WTC11 (cell line): ENCODE data around the gene DGKG. TPM values are rescaled to one million over a fixed set of nuclear protein-coding genes. Genes with fewer than 3 reads are reported as not detected.

Experiments used
- ATAC-seq: fragments of 200-7000 bp; cut with Tn5 transposase; 2 replicates; pipeline ENCODE4 v1.10.0; 2021; ENCODE audit warnings: mild to moderate bottlenecking, moderate library complexity
- CTCF ChIA-PET: fragments of 300-600 bp; sonication (Branson Sonifier 250); formaldehyde crosslinking; loops from one replicate; lab custom pipeline; 2021; ENCODE audit warnings: antibody characterized with exemption; lab: Charles Lee
- POLR2A ChIA-PET: fragments of 350-600 bp; sonication (Branson Sonifier 250); formaldehyde crosslinking; loops from one replicate; lab custom pipeline; 2021; ENCODE audit warnings: antibody characterized with exemption; lab: Charles Lee
- DNase-seq: peaks from one replicate; pipeline ENCODE4 v3.0.0; 2021; ENCODE audit warnings: low spot score
- H3K27ac Mint-ChIP-seq: 2 replicates; pipeline ENCODE4 v1.8.0; 2021; ENCODE audit warnings: mixed read lengths
- H3K27me3 Mint-ChIP-seq: 2 replicates; pipeline ENCODE4 v1.8.0; 2021; ENCODE audit warnings: low read depth, mild to moderate bottlenecking, moderate library complexity, mixed read lengths
- H3K36me3 Mint-ChIP-seq: 2 replicates; pipeline ENCODE4 v1.8.0; 2021; ENCODE audit warnings: mixed read lengths
- H3K4me1 Mint-ChIP-seq: 2 replicates; pipeline ENCODE4 v1.8.0; 2022; ENCODE audit warnings: mixed read lengths
- H3K4me3 Mint-ChIP-seq: 2 replicates; pipeline ENCODE4 v1.8.0; 2021; ENCODE audit warnings: mild to moderate bottlenecking, moderate library complexity, mixed read lengths
- H3K9me3 Mint-ChIP-seq: 2 replicates; pipeline ENCODE4 v1.8.0; 2021; ENCODE audit warnings: mixed read lengths
- CBFB ChIP-seq: sonication (generic); formaldehyde crosslinking; IDR thresholded peaks from 2 replicates; pipeline ENCODE4 v1.8.1; 2022; ENCODE audit warnings: mild to moderate bottlenecking, low read depth, missing genetic modification reagents
- E2F5 ChIP-seq: sonication (generic); formaldehyde crosslinking; IDR thresholded peaks from 2 replicates; pipeline ENCODE4 v1.8.1; 2022; ENCODE audit warnings: mild to moderate bottlenecking, moderate library complexity, missing genetic modification reagents
- ELF4 ChIP-seq: sonication (generic); formaldehyde crosslinking; IDR thresholded peaks from 2 replicates; pipeline ENCODE4 v1.8.1; 2022; ENCODE audit warnings: low read depth, mild to moderate bottlenecking, moderate library complexity, missing genetic modification reagents
- EMX1 ChIP-seq: fragments of 250-450 bp; sonication (Bioruptor Pico); IDR thresholded peaks from 2 replicates; pipeline ENCODE4 v1.8.0; 2021; ENCODE audit warnings: mild to moderate bottlenecking
- FOXK1 ChIP-seq: sonication (generic); formaldehyde crosslinking; IDR thresholded peaks from 2 replicates; pipeline ENCODE4 v1.8.0; 2022; ENCODE audit warnings: mild to moderate bottlenecking, moderate library complexity, missing genetic modification reagents
- MAX ChIP-seq: sonication (generic); formaldehyde crosslinking; IDR thresholded peaks from 2 replicates; pipeline ENCODE4 v1.8.0; 2022; ENCODE audit warnings: mild to moderate bottlenecking, missing genetic modification reagents
- MXD4 ChIP-seq: fragments of 250-450 bp; sonication (Bioruptor Pico); IDR thresholded peaks from 2 replicates; pipeline ENCODE4 v1.8.0; 2021; ENCODE audit warnings: mild to moderate bottlenecking, moderate library complexity, borderline replicate concordance
- MYBL2 ChIP-seq: sonication (generic); formaldehyde crosslinking; IDR thresholded peaks from 2 replicates; pipeline ENCODE4 v1.8.1; 2023; ENCODE audit warnings: mild to moderate bottlenecking, moderate library complexity, missing genetic modification reagents
- NR3C1 ChIP-seq: sonication (generic); formaldehyde crosslinking; conservative IDR thresholded peaks from 2 replicates; pipeline ENCODE4 v1.8.1; 2023; ENCODE audit warnings: low read depth, mild to moderate bottlenecking, missing genetic modification reagents
- OVOL2 ChIP-seq: fragments of 250-450 bp; sonication (Bioruptor Pico); IDR thresholded peaks from 2 replicates; pipeline ENCODE4 v1.9.0; 2021; ENCODE audit warnings: mild to moderate bottlenecking, borderline replicate concordance
- RORB ChIP-seq: fragments of 250-450 bp; sonication (Bioruptor Pico); IDR thresholded peaks from 2 replicates; pipeline ENCODE4 v1.9.0; 2021; ENCODE audit warnings: mild to moderate bottlenecking
- SMAD4 ChIP-seq: sonication (generic); formaldehyde crosslinking; IDR thresholded peaks from 2 replicates; pipeline ENCODE4 v1.8.0; 2022; ENCODE audit warnings: mild to moderate bottlenecking, missing genetic modification reagents
- ZBTB43 ChIP-seq: sonication (generic); formaldehyde crosslinking; IDR thresholded peaks from 2 replicates; pipeline ENCODE4 v1.8.1; 2023; ENCODE audit warnings: mild to moderate bottlenecking, missing genetic modification reagents
- ZNF232 ChIP-seq: sonication (generic); formaldehyde crosslinking; IDR thresholded peaks from 2 replicates; pipeline ENCODE4 v1.8.0; 2022; ENCODE audit warnings: mild to moderate bottlenecking, missing genetic modification reagents
- ZNF423 ChIP-seq: fragments of 250-450 bp; sonication (Bioruptor Pico); IDR thresholded peaks from 2 replicates; pipeline ENCODE4 v2.1.2; 2022; ENCODE audit warnings: mild to moderate bottlenecking, moderate library complexity
- total RNA-seq: library from RNA; stranded (reverse); gene quantifications from 3 replicates; pipeline ENCODE4 v1.2.3, GENCODE V29; 2021
- TF ChIP-seq, protein P1 (sequence below): sonication (generic); formaldehyde crosslinking; IDR thresholded peaks from 2 replicates; pipeline ENCODE4 v1.8.1; 2022; ENCODE audit warnings: mild to moderate bottlenecking, missing genetic modification reagents, moderate library complexity, borderline replicate concordance
- TF ChIP-seq, protein P2 (sequence below): sonication (generic); formaldehyde crosslinking; IDR thresholded peaks from 2 replicates; pipeline ENCODE4 v1.8.0; 2022; ENCODE audit warnings: mild to moderate bottlenecking, missing genetic modification reagents
- TF ChIP-seq, protein P3 (sequence below): fragments of 250-450 bp; sonication (Bioruptor Pico); IDR thresholded peaks from 2 replicates; pipeline ENCODE4 v1.8.0; 2021; ENCODE audit warnings: mild to moderate bottlenecking
- TF ChIP-seq, protein P4 (sequence below): sonication (generic); formaldehyde crosslinking; IDR thresholded peaks from 2 replicates; pipeline ENCODE4 v1.8.1; 2023; ENCODE audit warnings: mild to moderate bottlenecking, moderate library complexity, missing genetic modification reagents
- TF ChIP-seq, protein P5 (sequence below): sonication (generic); formaldehyde crosslinking; IDR thresholded peaks from 2 replicates; pipeline ENCODE4 v1.8.0; 2023; ENCODE audit warnings: mild to moderate bottlenecking, missing genetic modification reagents

Gene DGKG
- total RNA-seq, 1 experiment from 2014 or later, result 0.92 TPM

GRCh38 chr3:186108106-186108940, 253.7 kb downstream of the DGKG start (continued):
- TF ChIP-seq, protein P1, sequence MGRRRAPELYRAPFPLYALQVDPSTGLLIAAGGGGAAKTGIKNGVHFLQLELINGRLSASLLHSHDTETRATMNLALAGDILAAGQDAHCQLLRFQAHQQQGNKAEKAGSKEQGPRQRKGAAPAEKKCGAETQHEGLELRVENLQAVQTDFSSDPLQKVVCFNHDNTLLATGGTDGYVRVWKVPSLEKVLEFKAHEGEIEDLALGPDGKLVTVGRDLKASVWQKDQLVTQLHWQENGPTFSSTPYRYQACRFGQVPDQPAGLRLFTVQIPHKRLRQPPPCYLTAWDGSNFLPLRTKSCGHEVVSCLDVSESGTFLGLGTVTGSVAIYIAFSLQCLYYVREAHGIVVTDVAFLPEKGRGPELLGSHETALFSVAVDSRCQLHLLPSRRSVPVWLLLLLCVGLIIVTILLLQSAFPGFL (CRISPR knock-in tag), result no peak
- TF ChIP-seq SMAD4 (no peak), NR3C1 (CRISPR knock-in tag) (no peak), OVOL2 (CRISPR knock-in tag) (no peak), MXD4 (CRISPR knock-in tag) (no peak), MAX (CRISPR knock-in tag) (0 out of 2 replicates have a peak, but pooled peaks have one; percentile 11), RORB (CRISPR knock-in tag) (no peak), CBFB (CRISPR knock-in tag) (no peak), ZNF232 (CRISPR knock-in tag) (0 out of 2 replicates have a peak, but pooled peaks have one; percentile 11)
- TF ChIP-seq, protein P2, sequence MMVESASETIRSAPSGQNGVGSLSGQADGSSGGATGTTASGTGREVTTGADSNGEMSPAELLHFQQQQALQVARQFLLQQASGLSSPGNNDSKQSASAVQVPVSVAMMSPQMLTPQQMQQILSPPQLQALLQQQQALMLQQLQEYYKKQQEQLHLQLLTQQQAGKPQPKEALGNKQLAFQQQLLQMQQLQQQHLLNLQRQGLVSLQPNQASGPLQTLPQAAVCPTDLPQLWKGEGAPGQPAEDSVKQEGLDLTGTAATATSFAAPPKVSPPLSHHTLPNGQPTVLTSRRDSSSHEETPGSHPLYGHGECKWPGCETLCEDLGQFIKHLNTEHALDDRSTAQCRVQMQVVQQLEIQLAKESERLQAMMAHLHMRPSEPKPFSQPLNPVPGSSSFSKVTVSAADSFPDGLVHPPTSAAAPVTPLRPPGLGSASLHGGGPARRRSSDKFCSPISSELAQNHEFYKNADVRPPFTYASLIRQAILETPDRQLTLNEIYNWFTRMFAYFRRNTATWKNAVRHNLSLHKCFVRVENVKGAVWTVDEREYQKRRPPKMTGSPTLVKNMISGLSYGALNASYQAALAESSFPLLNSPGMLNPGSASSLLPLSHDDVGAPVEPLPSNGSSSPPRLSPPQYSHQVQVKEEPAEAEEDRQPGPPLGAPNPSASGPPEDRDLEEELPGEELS (CRISPR knock-in tag), result no peak
- TF ChIP-seq, protein P3, sequence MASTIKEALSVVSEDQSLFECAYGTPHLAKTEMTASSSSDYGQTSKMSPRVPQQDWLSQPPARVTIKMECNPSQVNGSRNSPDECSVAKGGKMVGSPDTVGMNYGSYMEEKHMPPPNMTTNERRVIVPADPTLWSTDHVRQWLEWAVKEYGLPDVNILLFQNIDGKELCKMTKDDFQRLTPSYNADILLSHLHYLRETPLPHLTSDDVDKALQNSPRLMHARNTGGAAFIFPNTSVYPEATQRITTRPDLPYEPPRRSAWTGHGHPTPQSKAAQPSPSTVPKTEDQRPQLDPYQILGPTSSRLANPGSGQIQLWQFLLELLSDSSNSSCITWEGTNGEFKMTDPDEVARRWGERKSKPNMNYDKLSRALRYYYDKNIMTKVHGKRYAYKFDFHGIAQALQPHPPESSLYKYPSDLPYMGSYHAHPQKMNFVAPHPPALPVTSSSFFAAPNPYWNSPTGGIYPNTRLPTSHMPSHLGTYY (CRISPR knock-in tag), result no peak
- TF ChIP-seq, protein P4, sequence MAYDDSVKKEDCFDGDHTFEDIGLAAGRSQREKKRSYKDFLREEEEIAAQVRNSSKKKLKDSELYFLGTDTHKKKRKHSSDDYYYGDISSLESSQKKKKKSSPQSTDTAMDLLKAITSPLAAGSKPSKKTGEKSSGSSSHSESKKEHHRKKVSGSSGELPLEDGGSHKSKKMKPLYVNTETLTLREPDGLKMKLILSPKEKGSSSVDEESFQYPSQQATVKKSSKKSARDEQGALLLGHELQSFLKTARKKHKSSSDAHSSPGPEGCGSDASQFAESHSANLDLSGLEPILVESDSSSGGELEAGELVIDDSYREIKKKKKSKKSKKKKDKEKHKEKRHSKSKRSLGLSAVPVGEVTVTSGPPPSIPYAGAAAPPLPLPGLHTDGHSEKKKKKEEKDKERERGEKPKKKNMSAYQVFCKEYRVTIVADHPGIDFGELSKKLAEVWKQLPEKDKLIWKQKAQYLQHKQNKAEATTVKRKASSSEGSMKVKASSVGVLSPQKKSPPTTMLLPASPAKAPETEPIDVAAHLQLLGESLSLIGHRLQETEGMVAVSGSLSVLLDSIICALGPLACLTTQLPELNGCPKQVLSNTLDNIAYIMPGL, result peak; percentile 55; the same call in 1 of the 2 replicates

DNA sequence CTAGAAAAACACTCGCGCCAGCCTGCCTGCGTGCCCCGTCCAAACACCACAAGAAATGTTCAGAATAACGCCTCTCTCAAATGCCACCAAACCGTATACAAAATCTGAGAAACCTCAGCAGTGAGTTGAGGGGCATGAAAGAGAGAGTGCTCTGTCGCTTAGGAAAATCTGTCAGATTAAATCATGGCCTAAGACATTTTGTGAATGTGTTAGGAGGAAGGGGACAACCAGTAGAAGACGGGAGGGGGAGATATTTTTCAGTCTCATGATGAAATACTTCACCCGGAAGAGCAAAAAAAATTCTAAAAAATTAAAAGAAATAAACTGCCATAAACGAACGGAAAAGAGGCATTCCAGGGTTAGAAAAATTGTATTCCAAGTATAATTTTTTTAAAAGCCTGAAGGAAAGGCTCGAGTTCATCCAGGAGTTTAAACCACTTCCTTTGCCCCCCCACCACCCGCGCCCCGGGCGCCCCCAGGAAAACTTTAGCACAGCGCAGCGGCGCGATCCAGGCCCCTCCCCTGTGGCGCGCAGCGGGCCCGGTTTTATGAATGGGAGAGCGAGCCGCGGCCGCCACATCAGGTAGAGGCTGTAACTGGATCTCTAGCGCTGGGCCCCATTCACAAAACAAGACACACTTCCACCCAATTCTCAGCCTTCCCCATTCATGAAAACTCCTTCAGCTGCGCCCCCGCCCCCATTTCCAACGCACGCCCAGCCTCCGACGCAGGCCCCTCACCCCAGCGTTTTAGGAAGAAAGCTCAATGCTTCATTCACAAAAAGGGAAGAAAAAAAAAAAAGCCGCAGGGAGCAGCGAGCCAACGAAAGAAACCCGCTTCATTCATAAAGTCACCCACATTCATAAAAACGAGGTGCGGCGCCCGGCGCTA, 254.6 kb downstream of the DGKG start:
- ATAC-seq (peak; percentile 4), DNase-seq (peak; percentile 79)
- Mint-ChIP-seq H3K4me1 (peaks cover 49% of the 10 kb centered on the region), H3K4me3 (peak overlapping the region; percentile 97), H3K9me3 (no peaks in the 10 kb centered on the region), H3K27me3 (peaks cover 44% of the 10 kb centered on the region), H3K36me3 (peaks cover 18% of the 10 kb centered on the region), H3K27ac (peak overlapping the region; percentile 93)
- POLR2A ChIA-PET, result interaction anchor here (0.6 to 2.9 kb wide), 12 partner anchors 10 to 460 kb away, joined by 3 to 21 read pairs (median 4); partner anchors contain the start of gene TRA2B
- CTCF ChIA-PET, result interaction anchor here (0.7 to 2.6 kb wide), 5 partner anchors 10 to 152 kb away, joined by 4 to 12 read pairs (median 6); no protein-coding TSS in a partner anchor
- 0 out of 2 replicates have a peak, but pooled peaks have one; percentile 4 for TF ChIP-seq ZBTB43 (CRISPR knock-in tag)
- no peak for TF ChIP-seq EMX1 (CRISPR knock-in tag)
- no peak for TF ChIP-seq ELF4
- 0 out of 2 replicates have a peak, but pooled peaks have one; percentile 22 for TF ChIP-seq FOXK1 (CRISPR knock-in tag)
- no peak for TF ChIP-seq E2F5
- TF ChIP-seq ZNF423 (CRISPR knock-in tag), result peak; percentile 86
- TF ChIP-seq, protein P5, sequence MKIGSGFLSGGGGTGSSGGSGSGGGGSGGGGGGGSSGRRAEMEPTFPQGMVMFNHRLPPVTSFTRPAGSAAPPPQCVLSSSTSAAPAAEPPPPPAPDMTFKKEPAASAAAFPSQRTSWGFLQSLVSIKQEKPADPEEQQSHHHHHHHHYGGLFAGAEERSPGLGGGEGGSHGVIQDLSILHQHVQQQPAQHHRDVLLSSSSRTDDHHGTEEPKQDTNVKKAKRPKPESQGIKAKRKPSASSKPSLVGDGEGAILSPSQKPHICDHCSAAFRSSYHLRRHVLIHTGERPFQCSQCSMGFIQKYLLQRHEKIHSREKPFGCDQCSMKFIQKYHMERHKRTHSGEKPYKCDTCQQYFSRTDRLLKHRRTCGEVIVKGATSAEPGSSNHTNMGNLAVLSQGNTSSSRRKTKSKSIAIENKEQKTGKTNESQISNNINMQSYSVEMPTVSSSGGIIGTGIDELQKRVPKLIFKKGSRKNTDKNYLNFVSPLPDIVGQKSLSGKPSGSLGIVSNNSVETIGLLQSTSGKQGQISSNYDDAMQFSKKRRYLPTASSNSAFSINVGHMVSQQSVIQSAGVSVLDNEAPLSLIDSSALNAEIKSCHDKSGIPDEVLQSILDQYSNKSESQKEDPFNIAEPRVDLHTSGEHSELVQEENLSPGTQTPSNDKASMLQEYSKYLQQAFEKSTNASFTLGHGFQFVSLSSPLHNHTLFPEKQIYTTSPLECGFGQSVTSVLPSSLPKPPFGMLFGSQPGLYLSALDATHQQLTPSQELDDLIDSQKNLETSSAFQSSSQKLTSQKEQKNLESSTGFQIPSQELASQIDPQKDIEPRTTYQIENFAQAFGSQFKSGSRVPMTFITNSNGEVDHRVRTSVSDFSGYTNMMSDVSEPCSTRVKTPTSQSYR (CRISPR knock-in tag), result no peak
- TF ChIP-seq MYBL2 (CRISPR knock-in tag), result 0 out of 2 replicates have a peak, but pooled peaks have one; percentile 28
